Central memory CD8-positive, alpha-beta T cell (primary cell): ENCODE results near the gene NBEAL2.
A peak's percentile ranks its signal among the peaks of the same experiment; 100 is the strongest.

ENCODE experiments used
- ATAC-seq: fragments of 150-1000 bp; cut with Tn5 transposase; replicated peaks from 2 replicates; pipeline ENCODE4 v1.10.0; 2022; ENCODE audit warnings: mild to moderate bottlenecking, moderate FRiP score, moderate number of reproducible peaks; ENCODE audit not compliant: poor library complexity, severe bottlenecking; ENCODE audit errors: extremely low read depth
- DNase-seq, 2 donors: peaks; one replicate each; pipeline ENCODE4 v3.0.0; 2021; ENCODE audit warnings: low spot score in 2 of 2
- H3K27ac Mint-ChIP-seq: one replicate; pipeline ENCODE4 v1.8.0; 2022; ENCODE audit warnings: low read depth, mild to moderate bottlenecking, moderate library complexity, mixed read lengths
- H3K27me3 Mint-ChIP-seq: one replicate; pipeline ENCODE4 v1.8.0; 2022; ENCODE audit warnings: mixed read lengths
- H3K36me3 Mint-ChIP-seq: one replicate; pipeline ENCODE4 v1.8.0; 2022; ENCODE audit warnings: mild to moderate bottlenecking, moderate library complexity, mixed read lengths; ENCODE audit not compliant: insufficient read depth
- H3K4me1 Mint-ChIP-seq: one replicate; pipeline ENCODE4 v1.8.0; 2022; ENCODE audit warnings: mixed read lengths
- H3K4me3 Mint-ChIP-seq: one replicate; pipeline ENCODE4 v1.8.0; 2022; ENCODE audit warnings: mild to moderate bottlenecking, moderate library complexity, mixed read lengths
- H3K9me3 Mint-ChIP-seq: one replicate; pipeline ENCODE4 v1.8.0; 2022; ENCODE audit warnings: mixed read lengths

Gene NBEAL2

DNA sequence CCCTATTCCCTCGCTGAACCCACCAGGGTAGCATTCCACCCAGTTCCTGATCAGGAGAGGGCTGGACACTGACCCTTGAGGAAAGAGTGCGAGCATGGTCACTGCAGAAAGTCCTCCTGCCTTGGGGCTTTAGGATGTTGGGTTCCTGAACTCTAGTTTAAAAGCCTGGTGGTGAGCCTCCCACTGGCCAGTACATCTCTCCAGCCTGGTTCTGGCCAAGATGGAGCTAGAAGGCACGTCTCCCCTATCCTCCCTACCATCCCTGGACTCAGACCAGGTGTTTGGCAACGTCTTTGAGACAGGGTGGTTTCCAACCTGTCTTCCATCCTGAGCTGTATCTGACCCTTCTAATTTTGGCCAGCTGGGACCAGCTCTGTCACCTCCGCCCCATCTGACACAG is 31.4 kb downstream of the NBEAL2 start:
- Mint-ChIP-seq H3K4me1 (peaks cover 13% of the 10 kb centered on the region), H3K27ac (peak overlapping the region; percentile 47), H3K4me3 (peak overlapping the region; percentile 38), H3K9me3 (no peaks in the 10 kb centered on the region), H3K36me3 (peaks cover 46% of the 10 kb centered on the region), H3K27me3 (no peaks in the 10 kb centered on the region)
- DNase-seq (no peak), ATAC-seq (no peak)

- H3K9me3 Mint-ChIP-seq: no peaks in the 10 kb centered on the region
- H3K4me3 Mint-ChIP-seq: peak overlapping the region; percentile 38
- H3K27ac Mint-ChIP-seq: peak overlapping the region; percentile 47
- no peak for ATAC-seq
- DNase-seq: no peak
- H3K27me3 Mint-ChIP-seq: no peaks in the 10 kb centered on the region
- H3K4me1 Mint-ChIP-seq: peaks cover 12% of the 10 kb centered on the region
- peaks cover 49% of the 10 kb centered on the region for H3K36me3 Mint-ChIP-seq
Observed at GRCh38 chr3:47011371-47011770, 31.9 kb downstream of the NBEAL2 start.

- Mint-ChIP-seq H3K36me3 (peaks cover 50% of the 10 kb centered on the region), H3K9me3 (no peaks in the 10 kb centered on the region), H3K27ac (no peak overlapping the region), H3K4me3 (no peak overlapping the region), H3K4me1 (peaks cover 24% of the 10 kb centered on the region), H3K27me3 (no peaks in the 10 kb centered on the region)
- ATAC-seq (no peak), DNase-seq (no peak)
Observed at GRCh38 chr3:47012342-47013230, 33.1 kb downstream of the NBEAL2 start.

- H3K27ac Mint-ChIP-seq: peak overlapping the region; percentile 35
- H3K27me3 Mint-ChIP-seq: no peaks in the 10 kb centered on the region
- H3K36me3 Mint-ChIP-seq: peaks cover 48% of the 10 kb centered on the region
- H3K4me3 Mint-ChIP-seq: no peak overlapping the region
- ATAC-seq (no peak), DNase-seq (no peak)
- peaks cover 30% of the 10 kb centered on the region for H3K4me1 Mint-ChIP-seq
- no peaks in the 10 kb centered on the region for H3K9me3 Mint-ChIP-seq
Observed at GRCh38 chr3:47013231-47013630, 33.8 kb downstream of the NBEAL2 start.

DNA sequence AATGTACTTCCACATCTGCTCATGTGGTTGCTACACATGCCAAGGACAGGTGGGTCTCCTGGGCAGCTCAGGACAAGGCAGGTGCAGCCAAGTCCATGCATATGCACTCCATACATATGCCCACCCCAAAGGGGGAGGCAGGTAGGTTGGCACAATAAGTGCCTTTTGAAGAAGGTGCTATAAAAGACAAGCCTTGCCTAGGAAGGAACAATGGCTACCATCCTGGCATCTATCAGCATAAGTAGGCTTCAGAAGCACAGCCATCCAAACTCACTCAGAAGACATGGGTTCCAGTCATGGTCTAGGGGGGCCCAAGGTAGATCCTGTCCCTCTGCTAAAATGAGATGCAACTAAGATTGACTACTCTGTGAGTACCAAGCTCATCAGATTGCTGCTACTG is 34.6 kb downstream of the NBEAL2 start:
- Mint-ChIP-seq H3K4me1 (peaks cover 38% of the 10 kb centered on the region), H3K27ac (peak overlapping the region; percentile 35), H3K36me3 (peaks cover 48% of the 10 kb centered on the region), H3K27me3 (no peaks in the 10 kb centered on the region), H3K9me3 (no peaks in the 10 kb centered on the region), H3K4me3 (no peak overlapping the region)
- no peak for ATAC-seq
- DNase-seq: no peak

DNA sequence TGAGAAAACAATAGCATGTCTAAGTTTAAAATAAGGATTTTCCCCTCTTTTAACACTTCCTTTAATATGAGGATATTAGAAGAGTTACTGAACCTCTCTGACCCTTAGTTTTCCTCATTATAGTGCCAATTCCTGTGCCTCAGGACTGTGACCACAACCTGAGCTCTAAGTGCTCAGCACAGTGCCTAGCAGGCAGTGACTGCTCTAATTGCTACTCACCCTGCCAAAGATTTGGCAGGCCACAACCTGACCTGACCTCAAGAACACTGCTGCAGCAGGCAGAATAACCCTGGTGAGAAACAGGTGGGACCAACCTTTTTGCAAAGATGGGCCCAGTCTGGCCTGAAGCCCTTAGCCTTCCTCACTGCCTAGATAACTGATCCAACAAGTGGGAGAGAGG is 35.7 kb downstream of the NBEAL2 start:
- Mint-ChIP-seq H3K4me3 (no peak overlapping the region), H3K9me3 (no peaks in the 10 kb centered on the region), H3K27ac (no peak overlapping the region), H3K27me3 (no peaks in the 10 kb centered on the region), H3K36me3 (peaks cover 40% of the 10 kb centered on the region), H3K4me1 (peaks cover 48% of the 10 kb centered on the region)
- DNase-seq (no peak), ATAC-seq (no peak)

- Mint-ChIP-seq H3K27ac (peak overlapping the region; percentile 73), H3K36me3 (peaks cover 32% of the 10 kb centered on the region), H3K4me3 (no peak overlapping the region), H3K4me1 (peaks cover 46% of the 10 kb centered on the region), H3K9me3 (no peaks in the 10 kb centered on the region), H3K27me3 (no peaks in the 10 kb centered on the region)
- ATAC-seq: no peak
- no peak for DNase-seq
Observed at GRCh38 chr3:47016086-47016933, 36.8 kb downstream of the NBEAL2 start.

GRCh38 chr3:47016934-47017435 is 37.5 kb downstream of the NBEAL2 start:
- peak in 1 of 2 donors; percentile 32 for DNase-seq
- Mint-ChIP-seq H3K9me3 (no peaks in the 10 kb centered on the region), H3K27ac (peak overlapping the region; percentile 73), H3K4me1 (peaks cover 46% of the 10 kb centered on the region), H3K4me3 (no peak overlapping the region), H3K36me3 (peaks cover 30% of the 10 kb centered on the region), H3K27me3 (no peaks in the 10 kb centered on the region)
- peak; percentile 82 for ATAC-seq

GRCh38 chr3:47017504-47018268 is 38.2 kb downstream of the NBEAL2 start:
- Mint-ChIP-seq H3K9me3 (no peaks in the 10 kb centered on the region), H3K27ac (peak overlapping the region; percentile 73), H3K4me3 (no peak overlapping the region), H3K27me3 (no peaks in the 10 kb centered on the region), H3K36me3 (peaks cover 30% of the 10 kb centered on the region), H3K4me1 (peaks cover 46% of the 10 kb centered on the region)
- DNase-seq: no peak
- no peak for ATAC-seq

DNA sequence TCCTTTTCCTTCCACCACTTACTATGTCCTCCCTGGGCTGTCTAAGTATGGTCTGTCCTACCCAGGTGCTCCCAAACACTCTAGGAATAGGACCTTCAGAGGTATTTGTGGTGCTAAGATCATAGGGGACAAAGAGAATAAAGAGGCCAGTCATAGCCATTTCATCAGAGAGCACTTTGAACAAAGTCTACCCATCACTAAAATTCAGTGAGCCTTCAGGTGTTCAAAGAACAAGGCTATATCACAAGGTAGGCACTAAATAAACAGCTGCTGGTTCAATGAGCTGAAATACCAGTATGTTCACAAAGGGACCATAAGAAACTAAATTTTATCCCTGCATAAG is 38.8 kb downstream of the NBEAL2 start:
- Mint-ChIP-seq H3K27me3 (no peaks in the 10 kb centered on the region), H3K9me3 (no peaks in the 10 kb centered on the region), H3K4me1 (peaks cover 46% of the 10 kb centered on the region), H3K36me3 (peaks cover 28% of the 10 kb centered on the region), H3K27ac (peak overlapping the region; percentile 73), H3K4me3 (no peak overlapping the region)
- DNase-seq (no peak), ATAC-seq (no peak)

DNA sequence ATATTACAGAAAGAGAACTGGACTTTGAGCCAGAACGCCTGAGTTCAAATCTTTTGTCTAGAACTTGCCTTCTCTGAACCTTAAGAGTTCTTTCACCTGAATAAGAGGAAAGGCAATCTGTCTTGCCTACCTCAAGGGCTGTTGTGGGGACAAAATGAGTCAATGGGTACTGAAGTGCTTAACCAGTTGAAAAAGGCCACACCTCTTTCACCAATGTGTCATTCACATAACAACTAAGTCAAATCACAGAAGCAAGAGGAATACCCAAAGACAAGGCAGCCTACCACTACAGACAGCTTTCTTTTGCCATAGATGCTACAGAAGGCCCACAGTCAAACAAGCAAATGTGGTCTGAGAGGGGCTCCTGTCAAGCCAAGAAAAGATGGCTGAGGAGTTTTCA is 39.7 kb downstream of the NBEAL2 start:
- no peak for ATAC-seq
- peak overlapping the region; percentile 73 for H3K27ac Mint-ChIP-seq
- no peaks in the 10 kb centered on the region for H3K9me3 Mint-ChIP-seq
- peaks cover 22% of the 10 kb centered on the region for H3K36me3 Mint-ChIP-seq
- peaks cover 46% of the 10 kb centered on the region for H3K4me1 Mint-ChIP-seq
- no peak overlapping the region for H3K4me3 Mint-ChIP-seq
- H3K27me3 Mint-ChIP-seq: no peaks in the 10 kb centered on the region
- no peak for DNase-seq

GRCh38 chr3:47020311-47020710 is 40.8 kb downstream of the NBEAL2 start:
- Mint-ChIP-seq H3K27me3 (no peaks in the 10 kb centered on the region), H3K36me3 (peaks cover 21% of the 10 kb centered on the region), H3K4me1 (peaks cover 53% of the 10 kb centered on the region), H3K27ac (peak overlapping the region; percentile 80), H3K9me3 (no peaks in the 10 kb centered on the region), H3K4me3 (no peak overlapping the region)
- no peak for ATAC-seq
- DNase-seq: no peak
